GM19397 (cell line): Measurements from ENCODE around the gene WDR1.
"Not testable (repeated sequence)": the region's sequence is repeated elsewhere in the genome, so short reads cannot be mapped to it uniquely, and the experiment has no call there.

Experiments
- ATAC-seq: cut with Tn5 transposase; IDR thresholded peaks from one replicate; pipeline ENCODE4 v1.9.1; 2021; ENCODE audit warnings: mild to moderate bottlenecking, moderate library complexity; ENCODE audit not compliant: unreplicated experiment

The WDR1 gene

DNA sequence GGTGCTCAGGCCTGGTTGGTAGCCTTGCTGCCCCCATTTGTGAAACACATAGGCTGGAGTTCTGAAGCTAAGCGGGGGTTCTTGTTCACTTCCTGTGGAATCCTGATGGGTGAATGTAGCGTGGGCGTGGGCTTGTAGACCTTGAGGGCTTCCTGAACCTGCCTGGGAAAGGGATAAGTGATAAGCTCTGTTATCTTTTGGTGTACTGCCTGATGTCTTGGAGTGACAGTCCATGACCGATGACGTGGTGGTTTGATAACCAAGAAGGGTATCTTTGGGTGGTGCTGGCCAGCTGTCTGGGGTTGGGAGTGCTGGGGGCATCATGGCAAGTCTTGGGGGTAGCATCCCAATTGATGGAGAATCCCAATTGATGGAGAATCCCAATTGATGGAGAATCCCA lies 17.5 kb upstream of the WDR1 start:
- ATAC-seq: no peak

DNA sequence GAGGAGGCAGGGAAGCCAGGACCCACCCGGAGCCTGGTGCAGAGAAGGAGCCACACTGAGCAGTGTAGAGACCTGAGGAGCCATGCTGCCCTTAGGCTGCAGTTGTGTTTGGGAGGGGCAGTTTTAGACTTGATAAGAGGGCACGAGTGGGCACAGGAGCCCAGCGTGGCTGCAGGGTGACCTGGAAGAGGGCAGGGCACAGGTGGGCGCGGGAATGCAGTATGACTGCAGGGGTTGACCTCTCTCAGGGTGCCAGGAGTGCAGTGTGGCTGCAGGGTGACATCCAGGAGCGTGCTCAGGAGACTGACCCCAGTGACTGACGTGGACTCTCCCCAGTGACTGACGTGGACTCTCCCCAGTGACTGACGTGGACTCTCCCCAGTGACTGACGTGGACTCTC lies 14.6 kb upstream of the WDR1 start:
- no peak for ATAC-seq

DNA sequence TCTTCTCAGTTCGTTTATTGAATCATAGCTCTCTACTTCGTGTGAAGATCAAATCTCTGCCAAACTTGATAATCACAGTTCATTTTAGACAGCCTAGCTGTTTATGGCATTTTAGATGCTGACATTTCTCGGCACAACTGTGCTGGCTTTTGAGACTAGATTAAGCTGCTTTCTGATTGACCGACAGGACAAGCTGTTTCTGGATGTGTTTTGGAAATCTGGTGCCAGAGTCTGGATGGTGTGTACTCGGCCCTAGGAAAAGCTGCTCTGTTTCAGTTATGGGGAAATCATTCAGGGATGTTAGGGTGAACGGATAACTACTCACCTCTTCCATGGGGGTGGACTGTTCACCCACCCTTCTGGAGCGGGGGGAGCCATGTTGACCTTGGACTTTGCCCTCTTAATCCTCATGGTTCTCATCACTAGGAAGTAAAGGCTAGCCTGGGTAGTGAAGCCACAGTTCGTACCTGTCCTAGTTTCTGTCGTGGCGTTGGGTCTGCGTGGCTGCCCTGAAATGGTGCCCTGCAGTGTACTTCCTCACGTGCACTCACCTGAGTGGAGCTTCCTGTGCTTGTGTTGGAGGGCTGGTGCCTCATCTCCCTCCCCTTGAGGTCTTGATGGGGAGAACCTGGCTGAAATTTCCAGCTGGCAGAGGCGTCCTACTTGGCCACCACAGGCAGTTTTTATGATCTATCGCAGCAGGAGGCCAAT lies 13.7 kb upstream of the WDR1 start:
- no peak for ATAC-seq

DNA sequence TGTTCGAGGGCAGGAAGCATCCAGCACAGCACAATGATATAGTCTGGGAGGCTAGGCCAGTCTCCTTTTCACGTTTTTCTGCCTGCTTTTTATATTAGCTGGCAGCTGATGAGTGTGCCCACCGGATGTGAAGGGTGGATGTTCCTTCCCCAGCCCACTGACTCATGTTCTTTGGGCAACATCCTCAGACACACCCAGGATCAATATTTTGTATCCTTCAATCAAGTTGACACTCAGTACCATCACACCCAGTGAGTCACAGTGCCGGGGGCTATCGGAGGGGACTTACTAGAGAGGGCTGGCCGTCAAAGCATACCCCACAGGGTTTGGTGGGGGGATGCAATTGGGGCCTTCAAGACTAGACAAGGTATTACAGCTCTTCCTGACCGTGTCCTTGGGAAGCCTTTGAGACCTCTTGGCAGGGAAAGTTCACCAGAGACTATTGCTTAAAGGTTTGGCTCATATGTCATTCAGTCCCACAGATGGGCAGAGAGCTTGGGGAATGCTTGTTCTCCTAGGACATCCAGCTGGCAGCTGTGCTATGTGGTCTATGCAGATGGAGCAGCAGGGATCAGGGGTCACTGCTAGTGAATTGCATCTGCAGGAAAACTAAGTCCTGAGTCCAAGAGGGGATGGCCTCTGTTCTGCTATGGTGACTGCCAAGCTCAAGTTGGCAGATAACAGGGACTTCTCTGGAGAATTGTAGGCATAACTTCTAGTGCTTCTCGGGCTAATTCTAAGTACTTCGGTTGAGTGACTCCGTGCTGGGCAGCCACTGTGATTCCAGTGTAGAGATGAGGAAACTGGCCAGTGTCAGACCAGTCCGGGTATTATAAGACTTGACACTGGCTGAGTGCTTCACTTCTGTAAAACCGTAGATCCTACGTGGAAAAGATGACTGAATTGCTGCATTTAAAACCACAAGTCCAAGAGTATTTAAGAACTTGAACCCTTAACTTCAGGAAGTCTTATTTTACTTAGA lies 12.9 kb upstream of the WDR1 start:
- ATAC-seq: no peak

DNA sequence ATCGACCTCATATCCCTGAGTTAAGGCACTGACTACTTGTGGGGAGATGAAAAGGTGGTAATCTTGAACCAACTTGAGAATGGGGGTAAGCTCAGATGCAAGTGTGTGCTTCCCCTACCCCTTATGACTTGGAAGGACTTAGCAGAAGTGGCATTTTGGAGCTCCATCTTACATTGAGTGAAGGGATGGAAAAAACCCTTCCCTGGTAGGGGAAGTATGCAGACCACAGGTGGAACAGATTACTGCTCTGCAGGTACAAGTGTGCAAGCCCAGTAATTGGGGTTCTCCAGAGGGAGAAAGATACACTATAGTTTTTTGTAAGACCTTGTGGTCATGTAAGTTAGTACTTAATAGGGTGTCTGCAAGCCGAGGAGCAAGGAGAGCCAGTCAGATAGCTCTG lies 12.2 kb upstream of the WDR1 start:
- ATAC-seq: no peak

DNA sequence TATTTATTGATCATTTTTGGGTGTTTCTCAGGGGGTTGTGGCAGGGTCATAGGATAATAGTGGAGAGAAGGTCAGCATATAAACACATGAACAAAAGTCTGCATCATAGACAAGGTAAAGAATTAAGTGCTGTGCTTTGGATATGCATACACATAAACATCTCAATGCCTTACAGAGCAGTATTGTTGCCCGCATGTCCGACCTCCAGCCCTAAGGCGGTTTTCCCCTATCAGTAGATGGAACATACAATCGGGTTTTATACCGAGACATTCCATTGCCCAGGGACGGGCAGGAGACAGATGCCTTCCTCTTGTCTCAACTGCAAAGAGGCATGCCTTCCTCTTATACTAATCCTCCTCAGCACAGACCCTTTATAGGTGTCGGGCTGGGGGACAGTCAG lies 10.9 kb upstream of the WDR1 start:
- not testable (repeated sequence) for ATAC-seq

DNA sequence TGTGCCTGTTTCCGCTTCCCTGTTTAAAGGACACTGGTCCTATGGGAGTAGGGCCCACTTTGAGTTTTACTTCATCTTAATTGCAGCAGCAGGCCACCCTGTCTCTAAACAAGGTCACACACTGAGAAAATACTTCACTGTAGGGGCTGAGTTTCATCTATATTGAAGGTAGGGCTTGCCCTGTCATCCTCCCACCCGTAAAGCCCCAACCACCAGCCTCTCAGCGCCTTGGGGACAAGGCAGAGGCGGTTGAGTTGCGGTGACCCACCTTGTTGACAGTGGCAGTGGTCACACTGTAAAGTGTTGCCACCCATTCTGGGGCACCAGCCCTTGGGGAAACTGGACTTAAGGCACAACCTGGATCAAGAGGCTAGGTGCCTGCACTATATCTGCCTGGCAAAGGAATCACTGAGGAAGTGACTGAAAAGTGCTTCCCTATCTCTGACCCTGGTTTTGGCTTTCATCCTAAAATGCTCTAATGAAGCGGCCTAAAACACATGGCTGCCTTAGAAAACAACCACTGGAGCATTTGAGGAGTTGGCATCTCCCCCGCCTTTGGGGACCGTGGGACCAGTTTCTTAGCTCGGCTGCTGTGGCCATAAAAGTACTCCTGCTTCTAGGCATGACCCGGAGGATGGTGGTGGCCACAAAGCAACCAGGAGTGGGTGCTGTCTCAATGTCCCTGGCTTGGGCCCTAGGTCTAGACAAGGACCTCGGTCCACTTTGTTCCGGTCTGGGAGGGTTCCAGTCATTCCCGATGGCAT lies 7.8 kb upstream of the WDR1 start:
- ATAC-seq: no peak

DNA sequence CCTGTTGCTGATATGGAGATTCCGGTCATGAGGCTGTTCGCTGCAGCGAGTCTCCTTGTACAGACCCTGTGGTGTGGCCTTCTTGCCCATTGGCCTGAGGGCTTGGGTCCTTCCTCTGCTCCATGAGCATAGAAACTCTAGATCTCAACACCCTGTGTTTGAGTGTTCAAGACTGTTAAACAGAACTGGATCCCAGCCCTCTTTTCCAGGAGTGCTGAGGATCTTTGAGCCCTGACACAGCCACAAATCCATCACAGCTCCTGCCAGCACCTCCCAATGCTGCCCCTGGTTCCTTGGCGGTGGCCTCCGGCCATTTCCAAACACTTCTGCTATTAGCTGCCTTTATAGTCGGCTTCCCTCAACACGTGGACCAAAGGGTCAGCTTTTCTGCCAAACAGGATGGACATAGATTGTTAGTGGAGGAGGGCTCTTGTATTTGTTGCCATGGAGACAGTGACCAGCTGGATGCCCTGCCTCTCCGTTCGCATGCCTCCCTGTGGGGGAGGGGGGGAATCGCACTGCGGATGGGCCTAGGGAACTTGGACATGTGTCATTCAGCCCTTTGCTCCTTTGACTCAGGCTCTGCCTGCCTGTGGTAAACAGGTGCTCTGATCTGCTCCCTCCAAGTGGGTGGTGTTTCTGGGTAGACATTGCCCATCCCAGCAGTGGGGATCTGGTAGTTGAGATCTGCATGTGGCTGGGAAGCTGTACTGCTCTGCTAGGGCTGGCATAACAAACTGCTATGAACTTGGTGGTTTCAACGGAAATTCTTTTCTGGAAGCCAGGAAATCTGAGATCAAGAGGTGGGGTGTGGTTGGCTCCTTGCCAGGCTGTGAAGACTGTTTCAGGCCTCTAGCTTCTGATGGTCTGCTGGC lies 6.9 kb upstream of the WDR1 start:
- no peak for ATAC-seq

DNA sequence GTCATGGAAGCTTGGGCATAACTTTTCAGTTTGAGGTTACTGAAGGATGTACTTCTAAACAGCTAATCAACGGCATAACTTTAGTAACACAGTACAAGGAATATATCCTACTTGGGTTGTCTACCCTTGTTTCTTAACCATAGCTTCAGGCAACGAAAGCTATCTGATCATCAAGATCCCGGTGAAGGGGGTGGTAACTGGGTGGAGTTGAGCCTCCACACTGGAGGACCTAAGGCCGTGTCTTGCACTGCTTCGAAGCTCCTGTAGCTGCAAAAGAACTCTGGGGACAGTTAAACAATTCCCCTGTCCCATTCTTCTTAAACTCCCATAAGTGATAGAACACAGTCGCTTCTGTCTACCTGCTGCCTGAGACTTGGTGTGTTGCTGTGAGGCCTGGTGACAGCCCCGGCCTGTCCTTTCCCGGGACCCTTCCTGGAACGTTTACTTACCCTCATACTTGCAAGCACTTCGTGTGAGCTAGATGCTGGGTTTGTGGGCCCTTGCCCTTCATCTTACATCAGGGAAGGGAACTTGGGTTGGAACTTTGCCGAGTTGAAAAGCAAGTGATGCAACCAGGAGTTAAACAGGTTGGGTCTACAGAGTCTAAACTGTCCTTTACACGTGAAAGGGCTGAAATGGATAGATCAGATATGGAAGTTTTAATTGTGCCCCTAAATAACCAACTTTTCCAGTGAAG lies 5.8 kb upstream of the WDR1 start:
- no peak for ATAC-seq

DNA sequence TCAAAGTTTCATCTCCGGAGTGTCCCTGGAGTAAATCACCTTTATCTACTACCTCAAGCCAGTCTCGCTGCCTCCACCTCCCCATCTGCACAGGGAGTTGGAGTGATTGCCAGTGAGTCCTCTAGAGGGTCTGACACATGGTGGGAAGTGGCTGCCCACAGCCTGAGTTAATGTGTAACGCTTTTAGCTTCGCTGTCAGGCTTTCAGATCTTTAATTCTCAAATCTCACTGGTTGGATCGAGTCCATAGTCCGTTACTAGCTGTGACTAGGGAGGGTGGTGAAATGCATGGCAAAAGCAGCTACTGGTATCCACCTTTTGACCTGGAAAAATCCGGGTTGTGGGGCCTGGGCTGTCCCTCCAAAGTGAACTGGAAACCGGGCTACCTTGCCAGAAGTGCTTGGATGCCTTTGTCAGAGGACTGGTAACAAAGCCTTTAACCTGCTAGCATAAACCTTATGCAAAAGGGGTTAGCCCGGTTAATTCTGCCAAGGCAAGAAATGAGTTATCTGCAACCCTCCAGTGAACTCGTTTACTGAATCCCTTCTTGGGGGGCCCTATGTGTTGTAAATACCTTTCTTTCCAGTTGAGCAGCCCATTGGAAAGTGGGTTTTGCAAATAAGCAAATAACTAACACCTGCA lies 5.1 kb upstream of the WDR1 start:
- no peak for ATAC-seq

DNA sequence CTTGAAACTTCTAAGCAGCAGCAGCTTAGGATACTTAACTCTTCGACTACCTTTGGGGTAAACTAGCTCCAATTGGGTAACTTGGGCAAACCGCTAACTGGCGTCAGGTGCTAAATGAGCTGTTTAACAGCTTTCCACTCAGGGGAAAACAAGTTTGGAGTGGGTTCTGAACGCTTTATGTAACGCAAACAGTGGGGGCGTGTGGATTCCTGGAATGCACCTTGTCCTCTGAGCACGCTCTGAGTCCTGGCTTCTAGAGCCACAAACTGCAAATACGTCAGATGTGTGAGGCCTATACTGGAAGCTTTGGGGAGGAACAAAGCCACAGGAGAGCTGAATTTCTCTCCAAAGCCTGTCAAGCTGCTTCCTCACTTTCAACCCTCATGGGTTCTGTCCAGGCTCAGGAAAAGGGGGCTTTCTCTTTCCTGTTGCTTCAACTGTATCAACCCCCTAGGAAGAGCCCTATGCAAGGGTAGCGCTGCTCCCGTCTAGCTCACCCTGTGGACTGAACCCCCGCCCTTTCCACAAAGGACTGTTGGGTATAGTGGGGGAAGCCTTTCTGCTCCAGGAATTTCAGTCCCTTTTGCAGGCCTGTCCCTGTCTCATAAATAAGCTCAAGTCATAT lies 4.5 kb upstream of the WDR1 start:
- no peak for ATAC-seq

DNA sequence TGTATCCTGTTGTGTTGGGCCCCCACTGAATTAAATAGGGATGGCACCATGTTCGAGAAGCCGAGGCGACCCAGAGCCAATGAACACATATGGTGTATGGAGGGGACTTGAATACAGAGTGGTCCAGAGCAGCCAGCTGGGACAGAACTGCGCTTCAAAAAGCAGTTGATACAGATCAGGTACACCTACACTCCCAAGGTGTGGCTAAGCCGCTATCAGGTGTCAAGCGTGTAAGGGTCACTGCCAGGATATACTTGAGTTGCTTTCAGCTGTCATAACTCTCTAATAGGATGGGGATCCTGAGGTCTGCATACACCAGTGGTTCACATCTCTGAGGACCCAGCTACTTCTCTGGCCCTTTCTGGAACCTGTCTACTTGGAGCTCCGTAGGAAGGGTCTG lies 3.2 kb upstream of the WDR1 start:
- no peak for ATAC-seq

DNA sequence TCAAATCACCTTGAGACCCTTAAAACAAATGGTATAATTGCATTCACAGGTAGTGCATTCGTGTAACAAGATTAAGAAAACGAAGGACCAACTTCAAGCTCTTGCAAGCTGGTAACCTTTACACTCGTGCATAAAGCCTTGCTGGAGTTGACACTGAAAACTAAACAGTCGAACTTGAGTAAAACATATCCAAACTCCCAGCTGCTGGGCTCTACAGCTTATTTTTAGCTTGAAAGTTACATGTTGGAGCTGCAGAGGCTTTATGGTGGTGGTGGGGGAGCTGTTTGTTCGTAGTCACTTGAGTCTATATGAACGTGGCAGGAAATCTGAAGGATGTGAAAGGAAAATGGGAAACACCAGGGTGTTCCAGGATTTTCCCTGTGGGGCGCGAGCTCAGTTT lies 2.7 kb upstream of the WDR1 start:
- no peak for ATAC-seq

DNA sequence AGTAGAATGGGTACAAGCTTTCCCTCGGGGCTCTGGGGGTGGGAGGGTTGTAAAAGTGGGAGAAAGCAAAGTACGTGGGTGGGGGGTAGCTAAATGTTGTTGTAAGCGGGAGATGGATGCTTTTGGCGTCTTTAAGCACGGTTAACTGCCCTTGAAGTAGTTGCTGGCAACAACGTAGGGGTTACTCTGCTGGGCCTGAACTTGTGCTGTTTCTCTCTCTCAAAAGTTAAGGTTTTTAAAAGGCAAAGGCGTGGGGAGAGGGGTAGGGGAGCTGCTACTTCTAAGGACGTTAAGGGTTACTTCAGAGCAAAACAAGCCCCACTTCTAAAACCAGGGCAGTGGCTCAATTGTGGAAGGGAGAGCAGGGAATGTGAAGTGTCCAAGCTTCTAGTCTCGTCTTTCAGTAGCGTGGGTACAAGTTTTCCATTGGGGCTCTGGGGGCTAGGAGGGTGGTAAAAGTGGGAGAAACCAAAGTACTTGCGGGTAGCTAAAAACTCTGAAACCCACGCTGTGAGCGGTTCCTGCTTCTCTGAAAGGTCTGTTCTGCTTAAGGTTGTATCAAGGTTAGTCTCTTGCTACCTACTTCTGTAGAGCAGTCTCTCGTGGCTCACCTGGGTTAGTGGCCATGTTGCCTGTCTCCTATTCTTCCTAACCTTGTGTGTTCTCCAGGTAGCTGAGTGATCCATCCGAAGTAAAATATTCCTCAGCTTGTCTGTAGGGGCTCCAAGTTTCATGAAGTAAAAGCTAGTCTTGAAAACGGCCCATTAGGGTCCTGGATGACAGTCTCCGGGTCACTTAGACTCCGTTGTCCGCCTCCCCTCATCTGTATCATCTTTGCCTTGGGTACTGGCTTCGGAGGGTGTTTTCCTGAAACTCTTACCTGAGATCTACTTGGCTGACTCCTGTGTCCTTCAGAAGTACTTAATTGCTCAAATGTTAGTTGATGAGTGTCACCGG lies 1.7 kb upstream of the WDR1 start:
- no peak for ATAC-seq

DNA sequence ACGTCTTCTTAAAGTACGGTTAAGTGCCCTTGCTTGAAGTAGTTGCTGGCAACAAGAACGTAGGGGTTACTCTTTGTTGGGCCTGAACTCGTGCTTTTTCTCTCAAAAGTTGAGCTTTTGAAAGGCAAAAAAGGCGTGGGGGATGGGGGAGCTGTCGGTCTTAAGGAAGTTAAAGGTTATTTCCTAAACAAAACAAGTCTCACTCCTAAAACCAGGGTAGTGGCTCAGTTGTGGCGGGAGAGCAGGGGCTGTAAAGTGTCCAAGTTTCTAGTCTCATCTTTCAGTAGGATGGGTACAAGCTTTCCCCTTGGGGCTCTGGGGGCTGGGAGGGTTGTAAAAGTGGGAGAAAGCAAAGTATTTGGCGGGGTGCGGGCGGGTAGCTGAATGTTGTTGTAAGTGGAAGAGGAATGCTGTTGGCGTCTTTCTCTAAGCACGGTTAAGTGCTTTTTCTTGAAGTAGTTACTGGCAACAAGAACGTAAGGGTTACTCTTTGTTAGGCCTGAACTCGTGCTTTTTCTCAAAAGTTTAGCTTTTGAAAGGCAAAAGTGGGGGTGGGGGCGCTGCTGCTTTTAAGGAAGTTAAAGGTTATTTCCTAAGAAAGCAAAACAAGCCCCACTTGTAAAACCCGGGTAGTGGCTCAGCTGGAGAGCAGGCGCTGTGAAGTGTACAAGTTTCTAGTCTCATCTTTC lies 904 bp upstream of the WDR1 start:
- no peak for ATAC-seq

DNA sequence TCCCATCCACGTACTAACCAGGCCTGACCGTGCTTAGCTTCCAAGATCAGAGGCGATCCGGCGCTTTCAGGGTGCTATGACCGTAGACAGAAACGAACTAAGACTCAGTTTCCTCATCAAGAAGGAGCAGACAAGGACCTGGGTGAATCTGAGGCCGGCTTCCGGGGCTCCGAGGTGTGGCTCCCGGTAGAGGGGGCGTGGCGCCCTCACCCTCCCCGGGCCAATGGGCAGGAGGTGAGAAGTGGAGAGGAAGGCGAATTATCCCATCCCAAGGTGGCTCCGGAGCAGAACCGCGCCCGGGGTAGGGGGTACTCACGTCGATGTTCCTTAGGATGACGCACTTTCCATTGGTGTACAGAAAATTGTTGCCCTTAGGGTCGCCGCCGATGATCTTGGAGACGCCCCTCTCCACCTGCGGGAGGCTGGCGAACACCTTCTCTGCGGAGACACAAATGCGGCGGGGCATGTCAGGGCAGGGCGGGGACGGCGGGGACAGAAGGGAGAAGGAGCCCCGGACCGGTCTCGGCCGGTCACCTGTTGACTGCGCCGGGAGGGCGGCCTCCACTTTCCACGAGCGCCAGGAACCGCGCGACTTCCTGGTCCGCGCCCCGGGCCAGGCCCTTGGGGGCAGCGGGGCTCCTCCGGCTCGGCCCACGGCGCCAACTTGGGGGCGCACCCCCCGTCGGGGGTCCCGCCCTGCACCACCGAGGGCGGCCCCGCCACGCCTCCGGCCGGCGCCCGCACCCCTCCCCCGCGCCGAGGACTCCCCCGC lies 616 bp downstream of the WDR1 start:
- peak; percentile 41 for ATAC-seq
